Stimulated activated effector memory CD8-positive, alpha-beta T cell treated with anti-CD3 and anti-CD28 coated beads, Interleukin-12 subunit alpha, Interleukin-12 subunit beta, amount 100 ng/mL, for 72 hours (primary cell): Measurements from ENCODE around the gene SH2D3A.

ENCODE experiments used
- ATAC-seq: fragments of 150-1000 bp; cut with Tn5 transposase; 2 replicates; pipeline ENCODE4 v1.10.0; 2021
- DNase-seq, 2 donors: peaks; one replicate each; pipeline ENCODE4 v3.0.0; 2021 to 2022; ENCODE audit warnings: low spot score in 2 of 2
- H3K27ac Mint-ChIP-seq: one replicate; pipeline ENCODE4 v1.8.0; 2022; ENCODE audit warnings: mild to moderate bottlenecking, mixed read lengths
- H3K36me3 Mint-ChIP-seq: one replicate; pipeline ENCODE4 v1.8.0; 2022; ENCODE audit warnings: mild to moderate bottlenecking, mixed read lengths
- H3K4me1 Mint-ChIP-seq: one replicate; pipeline ENCODE4 v1.8.0; 2022; ENCODE audit warnings: mixed read lengths
- H3K4me3 Mint-ChIP-seq: one replicate; pipeline ENCODE4 v1.8.0; 2022; ENCODE audit warnings: mild to moderate bottlenecking, mixed read lengths
- H3K9me3 Mint-ChIP-seq: one replicate; pipeline ENCODE4 v1.8.0; 2022; ENCODE audit warnings: mixed read lengths

Gene SH2D3A

GRCh38 chr19:6706633-6706958 is 60.6 kb downstream of the SH2D3A start:
- DNase-seq: no peak
- Mint-ChIP-seq H3K36me3 (peaks cover 5% of the 10 kb centered on the region), H3K4me1 (peaks cover 22% of the 10 kb centered on the region), H3K9me3 (no peaks in the 10 kb centered on the region), H3K4me3 (no peak overlapping the region), H3K27ac (peak overlapping the region; percentile 24)
- ATAC-seq: no peak

- no peak for DNase-seq
- H3K9me3 Mint-ChIP-seq: no peaks in the 10 kb centered on the region
- H3K36me3 Mint-ChIP-seq: peaks cover 5% of the 10 kb centered on the region
- peak overlapping the region; percentile 24 for H3K27ac Mint-ChIP-seq
- peaks cover 18% of the 10 kb centered on the region for H3K4me1 Mint-ChIP-seq
- H3K4me3 Mint-ChIP-seq: no peak overlapping the region
- ATAC-seq: no peak
Measured at GRCh38 chr19:6705931-6706632, 61.2 kb downstream of the SH2D3A start.
